Trophoblast cell (in vitro differentiated cells and primary cell): ENCODE measurements around the gene PTGER3.
A peak's percentile ranks its signal among the peaks of the same experiment; 100 is the strongest.

Source experiments
- DNase-seq, 2 donors: peaks; one replicate each; pipeline ENCODE4 v3.0.0-alpha.2; 2016
- H2AFZ ChIP-seq: 2 replicates; pipeline ENCODE4 v1.6.1; 2013; ENCODE audit warnings: low read length, moderate library complexity, mild to moderate bottlenecking; ENCODE audit not compliant: insufficient read depth, poor library complexity
- H2AK5ac ChIP-seq: 2 replicates; pipeline ENCODE4 v1.6.1; 2013; ENCODE audit warnings: mild to moderate bottlenecking, low read length
- H2BK120ac ChIP-seq: 2 replicates; pipeline ENCODE4 v1.6.1; 2013; ENCODE audit warnings: low read length, mild to moderate bottlenecking, moderate library complexity; ENCODE audit not compliant: insufficient read depth, poor library complexity
- H2BK12ac ChIP-seq: 2 replicates; pipeline ENCODE4 v1.6.1; 2013; ENCODE audit warnings: mild to moderate bottlenecking, low read length, moderate library complexity
- H2BK5ac ChIP-seq: 2 replicates; pipeline ENCODE4 v1.6.1; 2013; ENCODE audit warnings: low read length, low read depth, moderate library complexity, mild to moderate bottlenecking; ENCODE audit not compliant: poor library complexity
- H3K14ac ChIP-seq: 2 replicates; pipeline ENCODE4 v1.6.1; 2013; ENCODE audit warnings: mild to moderate bottlenecking, low read length
- H3K18ac ChIP-seq: 2 replicates; pipeline ENCODE4 v1.6.1; 2013; ENCODE audit warnings: mild to moderate bottlenecking, low read length
- H3K23ac ChIP-seq: 2 replicates; pipeline ENCODE4 v1.6.1; 2013; ENCODE audit warnings: low read length
- H3K27ac ChIP-seq: 2 replicates; pipeline ENCODE4 v1.5.1; 2013; ENCODE audit warnings: low read depth, mild to moderate bottlenecking, inconsistent platforms, low read length, moderate library complexity
- H3K27me3 ChIP-seq: 2 replicates; pipeline ENCODE4 v1.6.1; 2013; ENCODE audit warnings: inconsistent platforms, mild to moderate bottlenecking, low read length, moderate library complexity; ENCODE audit not compliant: insufficient read depth
- H3K36me3 ChIP-seq, 2 experiments: 1 replicate in 1 of 2; 2 replicates in 1 of 2; pipeline ENCODE4 v1.6.1; 2013; ENCODE audit warnings: low read length in 2 of 2, mild to moderate bottlenecking in 2 of 2, moderate library complexity in 1 of 2; ENCODE audit not compliant: insufficient read depth in 2 of 2, control insufficient read depth in 1 of 2
- H3K4ac ChIP-seq: 2 replicates; pipeline ENCODE4 v1.6.1; 2013; ENCODE audit warnings: low read depth, mild to moderate bottlenecking, low read length, moderate library complexity
- H3K4me1 ChIP-seq, 2 experiments: 1 replicate in 1 of 2; 2 replicates in 1 of 2; pipeline ENCODE4 v1.6.1; 2013; ENCODE audit warnings: low read length in 2 of 2, mild to moderate bottlenecking in 2 of 2, moderate library complexity in 1 of 2; ENCODE audit not compliant: insufficient read depth in 2 of 2, control insufficient read depth in 1 of 2
- H3K4me2 ChIP-seq: 2 replicates; pipeline ENCODE4 v1.6.1; 2013; ENCODE audit warnings: inconsistent platforms, mild to moderate bottlenecking, low read length, moderate library complexity
- H3K4me3 ChIP-seq: 2 replicates; pipeline ENCODE4 v1.5.1; 2013; ENCODE audit warnings: mild to moderate bottlenecking, low read depth, low read length, inconsistent platforms
- H3K79me1 ChIP-seq: one replicate; pipeline ENCODE4 v1.6.1; 2013; ENCODE audit warnings: low read length
- H3K79me2 ChIP-seq: 2 replicates; pipeline ENCODE4 v1.6.1; 2013; ENCODE audit warnings: low read length, mild to moderate bottlenecking; ENCODE audit not compliant: control insufficient read depth, insufficient read depth, poor library complexity
- H3K9ac ChIP-seq: 2 replicates; pipeline ENCODE4 v1.6.1; 2013; ENCODE audit warnings: mild to moderate bottlenecking, low read length
- H3K9me3 ChIP-seq: 2 replicates; pipeline ENCODE4 v1.6.1; 2013; ENCODE audit warnings: low read depth, mild to moderate bottlenecking, control low read depth, inconsistent platforms, low read length; ENCODE audit not compliant: insufficient read depth
- H4K12ac ChIP-seq: 2 replicates; pipeline ENCODE4 v1.6.1; 2013; ENCODE audit warnings: low read depth, mild to moderate bottlenecking, low read length, moderate library complexity
- H4K8ac ChIP-seq: 2 replicates; pipeline ENCODE4 v1.6.1; 2013; ENCODE audit warnings: low read depth, mild to moderate bottlenecking, low read length, moderate library complexity
- H4K91ac ChIP-seq: one replicate; pipeline ENCODE4 v1.6.1; 2013; ENCODE audit warnings: low read depth, mild to moderate bottlenecking, low read length, moderate library complexity
- WGBS: extraction: QIAGEN DNeasy Blood & Tissue Kit; methylation state at CpG from one replicate; pipeline ENCODE4 v1.1.7; 2013; ENCODE audit warnings: missing lambda C conversion rate; ENCODE audit not compliant: insufficient read length, insufficient coverage; ENCODE audit errors: extremely low coverage; 5-methylcytosine and 5-hydroxymethylcytosine counted together

The PTGER3 gene

DNA sequence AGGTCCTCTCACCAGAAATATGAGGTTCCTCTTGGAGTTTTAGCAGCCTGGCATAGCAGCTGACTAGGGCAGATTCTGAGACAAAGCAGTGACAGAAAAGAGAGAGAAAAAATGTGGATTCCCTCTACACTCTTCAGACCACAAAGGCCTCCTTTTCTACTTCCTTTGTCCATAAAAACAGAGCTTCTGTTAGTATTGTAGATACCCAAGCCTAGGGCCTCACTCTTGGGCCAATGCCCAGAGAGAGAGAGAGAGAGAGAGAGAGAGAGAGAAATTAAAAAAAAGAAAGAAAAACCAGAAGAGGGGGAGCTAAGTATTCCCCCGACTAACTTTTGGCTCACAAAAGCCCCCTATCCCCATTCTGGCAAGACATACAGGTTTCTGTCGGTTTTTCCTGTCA lies 35.7 kb upstream of the PTGER3 start:
- no peak for DNase-seq
- H3K18ac ChIP-seq = no peak overlapping the region
- no peak overlapping the region for H2AK5ac ChIP-seq
- H3K27ac ChIP-seq = no peak overlapping the region
- no peak overlapping the region for H2AFZ ChIP-seq
- no peak overlapping the region for H3K4me2 ChIP-seq
- WGBS = no CpG with 5 or more reads among the region's 2 CpGs
- no peak overlapping the region for H3K4me3 ChIP-seq
- H2BK12ac ChIP-seq = no peak overlapping the region
- no peak overlapping the region for H2BK5ac ChIP-seq
- no peak overlapping the region for H3K9ac ChIP-seq
- peaks cover 6% of the 10 kb centered on the region for H3K79me1 ChIP-seq
- H3K23ac ChIP-seq = no peak overlapping the region
- H3K4me1 ChIP-seq = no peaks in the 10 kb centered on the region
- peaks cover 6% of the 10 kb centered on the region for H3K79me2 ChIP-seq
- no peak overlapping the region for H4K91ac ChIP-seq
- no peak overlapping the region for H3K4ac ChIP-seq
- no peak overlapping the region for H4K12ac ChIP-seq
- no peak overlapping the region for H3K14ac ChIP-seq
- no peaks in the 10 kb centered on the region for H3K27me3 ChIP-seq
- no peaks in the 10 kb centered on the region for H3K36me3 ChIP-seq
- no peak overlapping the region for H2BK120ac ChIP-seq
- no peak overlapping the region for H4K8ac ChIP-seq
- H3K9me3 ChIP-seq = no peaks in the 10 kb centered on the region

DNA sequence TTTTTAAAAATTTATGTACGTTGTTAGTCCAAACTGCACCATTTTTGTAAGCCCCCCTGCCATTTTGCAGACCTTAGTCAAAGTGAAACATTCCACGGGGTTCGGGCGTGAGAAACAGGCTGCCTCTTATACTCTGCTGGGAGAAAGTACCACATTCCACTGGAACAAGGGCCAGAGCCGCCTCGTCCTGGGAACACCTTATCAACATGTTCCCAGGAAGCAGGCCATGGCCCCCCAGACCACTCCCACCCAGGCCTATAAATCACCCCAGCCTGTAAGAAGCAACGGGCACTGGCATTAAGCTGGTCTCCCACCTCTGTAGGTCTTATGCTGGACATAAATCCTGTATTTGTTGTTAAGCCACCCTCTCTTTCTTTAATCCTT lies 34.1 kb upstream of the PTGER3 start:
- H3K4me3 ChIP-seq = no peak overlapping the region
- no peak overlapping the region for H3K4ac ChIP-seq
- H3K4me2 ChIP-seq = peak overlapping the region; percentile 11
- WGBS = no CpG with 5 or more reads among the region's 7 CpGs
- H3K79me2 ChIP-seq = peaks cover 6% of the 10 kb centered on the region
- H3K36me3 ChIP-seq = peaks cover 3 to 4% of the 10 kb centered on the region in 2 experiments
- peaks cover 6% of the 10 kb centered on the region for H3K79me1 ChIP-seq
- no peaks in the 10 kb centered on the region for H3K4me1 ChIP-seq
- H3K9me3 ChIP-seq = no peaks in the 10 kb centered on the region
- H4K8ac ChIP-seq = peak overlapping the region; percentile 61
- H4K12ac ChIP-seq = peak overlapping the region; percentile 57
- H3K23ac ChIP-seq = no peak overlapping the region
- H2BK120ac ChIP-seq = no peak overlapping the region
- no peak overlapping the region for H3K9ac ChIP-seq
- H3K14ac ChIP-seq = peak overlapping the region; percentile 5
- H4K91ac ChIP-seq = peak overlapping the region; percentile 30
- no peak overlapping the region for H3K27ac ChIP-seq
- no peak overlapping the region for H3K18ac ChIP-seq
- H2BK12ac ChIP-seq = no peak overlapping the region
- H2AK5ac ChIP-seq = peak overlapping the region; percentile 4
- no peak overlapping the region for H2BK5ac ChIP-seq
- H2AFZ ChIP-seq = peak overlapping the region; percentile 43
- DNase-seq = no peak
- H3K27me3 ChIP-seq = no peaks in the 10 kb centered on the region

DNA sequence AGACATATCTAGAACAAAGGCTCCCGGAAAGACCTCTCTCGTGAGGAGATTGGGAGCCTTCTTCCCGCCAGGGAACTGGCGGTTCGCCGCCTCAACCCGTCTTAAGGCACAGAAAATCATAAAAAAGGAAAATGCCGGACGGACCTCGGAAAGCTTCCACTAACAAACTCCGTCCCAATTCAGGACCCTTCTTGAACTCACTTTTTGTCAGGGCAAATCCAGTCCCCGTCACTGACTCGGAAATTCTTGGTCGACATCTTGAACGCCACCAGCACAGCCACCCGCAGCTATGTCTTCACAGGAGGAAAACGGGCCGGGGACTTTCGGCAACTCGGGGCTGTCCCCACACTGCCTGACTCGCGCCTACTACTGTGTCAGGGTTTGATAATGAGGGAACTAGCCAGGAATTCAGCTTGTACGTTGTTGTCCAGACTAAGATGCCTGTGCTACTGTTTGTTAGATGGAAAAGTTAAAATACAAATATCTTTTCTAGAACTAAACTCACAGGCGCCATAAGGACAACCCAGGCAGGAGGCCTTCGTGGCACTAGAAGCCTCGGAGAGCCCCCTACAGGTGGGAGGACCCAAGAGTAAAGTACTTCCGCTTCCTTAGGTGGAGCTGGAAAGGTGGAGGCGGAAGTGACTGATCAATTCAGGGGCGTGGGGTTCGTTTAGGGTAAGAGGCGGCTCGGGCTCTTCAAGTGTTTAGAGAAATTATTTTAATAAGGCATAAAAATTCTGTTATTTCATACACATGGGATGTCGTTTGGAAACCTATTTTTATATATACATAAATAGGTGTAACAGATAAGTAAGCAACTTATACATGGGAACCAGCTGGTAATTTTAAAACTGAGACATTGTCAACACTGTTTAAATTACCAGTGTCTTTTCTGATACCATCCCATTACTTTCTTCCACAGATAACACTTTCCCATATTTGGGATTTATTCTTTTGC lies 33.4 kb upstream of the PTGER3 start, which contains the start of gene ZRANB2:
TSS of gene ZRANB2 (minus strand) at position 297 of the 958 bp plus-strand sequence. CDS start at position 257, 40 bp downstream.
- Histone ChIP-seq H2BK120ac (peak within 1 kb of the TSS; percentile 62), H3K4me2 (peak within 1 kb of the TSS; percentile 60), H3K9me3 (no peaks in the 10 kb centered on the region), H3K79me2 (peaks cover 6% of the 10 kb centered on the region), H4K12ac (peak within 1 kb of the TSS; percentile 88), H2BK12ac (no peak within 1 kb of the TSS), H3K4ac (peak within 1 kb of the TSS; percentile 99), H3K9ac (peak within 1 kb of the TSS; percentile 99), H3K18ac (peak within 1 kb of the TSS; percentile 77), H3K36me3 (peaks cover 3 to 4% of the 10 kb centered on the region in 2 experiments), H3K79me1 (peaks cover 6% of the 10 kb centered on the region), H3K27me3 (no peaks in the 10 kb centered on the region), H4K91ac (peak within 1 kb of the TSS; percentile 63), H3K4me3 (peak within 1 kb of the TSS; percentile 84), H2AK5ac (peak within 1 kb of the TSS; percentile 83), H3K27ac (peak within 1 kb of the TSS; percentile 65), H3K23ac (no peak within 1 kb of the TSS), H2BK5ac (peak within 1 kb of the TSS; percentile 61), H3K14ac (peak within 1 kb of the TSS; percentile 84), H4K8ac (peak within 1 kb of the TSS; percentile 95), H2AFZ (peak within 1 kb of the TSS; percentile 86), H3K4me1 (no peaks in the 10 kb centered on the region)
- no CpG with 5 or more reads among the region's 33 CpGs for WGBS
- DNase-seq = peak; percentile 93 to 97

DNA sequence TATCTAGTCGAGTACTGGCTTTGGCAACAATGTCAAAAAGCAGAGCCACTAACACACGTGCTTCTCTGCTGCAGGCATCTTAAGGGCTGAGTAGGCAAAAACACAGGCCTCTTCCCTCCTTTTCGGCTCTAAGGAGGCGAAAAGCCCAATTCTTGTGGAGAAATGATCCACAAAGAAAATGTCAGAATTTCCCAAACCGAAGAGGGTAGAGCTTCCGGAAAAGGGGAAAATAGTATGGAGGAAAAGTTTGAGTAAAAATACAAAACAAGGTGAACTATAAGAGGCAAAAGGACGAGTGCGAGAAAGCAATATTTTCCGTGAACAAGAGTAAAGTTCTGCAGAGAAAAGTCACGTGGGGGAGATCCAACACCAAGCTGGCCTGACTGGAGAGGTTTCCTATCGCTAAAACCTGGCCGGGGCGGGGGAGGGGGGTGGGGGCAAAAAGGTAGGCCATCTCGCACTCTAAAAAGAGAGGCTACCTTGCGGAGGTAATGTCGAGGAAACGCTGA lies 32.7 kb upstream of the PTGER3 start:
- H3K4me3 ChIP-seq = peak overlapping the region; percentile 84
- peak overlapping the region; percentile 62 for H2BK120ac ChIP-seq
- peak overlapping the region; percentile 83 for H2AK5ac ChIP-seq
- peak overlapping the region; percentile 77 for H3K18ac ChIP-seq
- peak overlapping the region; percentile 60 for H3K4me2 ChIP-seq
- DNase-seq = peak; percentile 15 to 50
- H3K27me3 ChIP-seq = no peaks in the 10 kb centered on the region
- H3K23ac ChIP-seq = no peak overlapping the region
- peaks cover 6% of the 10 kb centered on the region for H3K79me1 ChIP-seq
- H4K91ac ChIP-seq = peak overlapping the region; percentile 63
- peaks cover 3 to 9% of the 10 kb centered on the region in 2 experiments for H3K36me3 ChIP-seq
- peak overlapping the region; percentile 86 for H2AFZ ChIP-seq
- H2BK12ac ChIP-seq = no peak overlapping the region
- H3K4me1 ChIP-seq = no peaks in the 10 kb centered on the region
- peak overlapping the region; percentile 99 for H3K9ac ChIP-seq
- peak overlapping the region; percentile 95 for H4K8ac ChIP-seq
- peak overlapping the region; percentile 61 for H2BK5ac ChIP-seq
- no CpG with 5 or more reads among the region's 17 CpGs for WGBS
- H3K27ac ChIP-seq = peak overlapping the region; percentile 65
- H3K79me2 ChIP-seq = peaks cover 6% of the 10 kb centered on the region
- H3K14ac ChIP-seq = peak overlapping the region; percentile 84
- H4K12ac ChIP-seq = peak overlapping the region; percentile 88
- peak overlapping the region; percentile 99 for H3K4ac ChIP-seq
- H3K9me3 ChIP-seq = no peaks in the 10 kb centered on the region
